Nephron (organoid): ENCODE results near the gene STK11.

Source experiments
- H3K27ac Mint-ChIP-seq, 3 experiments: 2 replicates each; pipeline ENCODE4 v1.8.0; 2020; ENCODE audit warnings: mixed read lengths in 3 of 3, mild to moderate bottlenecking in 2 of 3, moderate library complexity in 1 of 3
- H3K27me3 Mint-ChIP-seq: 2 replicates; pipeline ENCODE4 v1.8.0; 2021; ENCODE audit warnings: low read depth, mild to moderate bottlenecking, moderate library complexity, mixed read lengths
- H3K36me3 Mint-ChIP-seq: 2 replicates; pipeline ENCODE4 v1.8.0; 2020; ENCODE audit warnings: low read depth, mixed read lengths
- H3K4me1 Mint-ChIP-seq: 2 replicates; pipeline ENCODE4 v1.8.0; 2020; ENCODE audit warnings: mixed read lengths
- H3K4me3 Mint-ChIP-seq, 3 experiments: 2 replicates each; pipeline ENCODE4 v1.8.0; 2020; ENCODE audit warnings: mild to moderate bottlenecking in 3 of 3, mixed read lengths in 3 of 3, moderate library complexity in 2 of 3
- H3K9me3 Mint-ChIP-seq: 2 replicates; pipeline ENCODE4 v1.8.0; 2020; ENCODE audit warnings: mixed read lengths
- TF ChIP-seq, protein P1 (sequence below), 3 experiments: fragments of 200-600 bp; sonication (generic); IDR thresholded peaks; one replicate each; pipeline ENCODE4 v1.5.0; 2021; ENCODE audit warnings: antibody characterized with exemption in 3 of 3; ENCODE audit not compliant: unreplicated experiment in 3 of 3

STK11 gene

DNA sequence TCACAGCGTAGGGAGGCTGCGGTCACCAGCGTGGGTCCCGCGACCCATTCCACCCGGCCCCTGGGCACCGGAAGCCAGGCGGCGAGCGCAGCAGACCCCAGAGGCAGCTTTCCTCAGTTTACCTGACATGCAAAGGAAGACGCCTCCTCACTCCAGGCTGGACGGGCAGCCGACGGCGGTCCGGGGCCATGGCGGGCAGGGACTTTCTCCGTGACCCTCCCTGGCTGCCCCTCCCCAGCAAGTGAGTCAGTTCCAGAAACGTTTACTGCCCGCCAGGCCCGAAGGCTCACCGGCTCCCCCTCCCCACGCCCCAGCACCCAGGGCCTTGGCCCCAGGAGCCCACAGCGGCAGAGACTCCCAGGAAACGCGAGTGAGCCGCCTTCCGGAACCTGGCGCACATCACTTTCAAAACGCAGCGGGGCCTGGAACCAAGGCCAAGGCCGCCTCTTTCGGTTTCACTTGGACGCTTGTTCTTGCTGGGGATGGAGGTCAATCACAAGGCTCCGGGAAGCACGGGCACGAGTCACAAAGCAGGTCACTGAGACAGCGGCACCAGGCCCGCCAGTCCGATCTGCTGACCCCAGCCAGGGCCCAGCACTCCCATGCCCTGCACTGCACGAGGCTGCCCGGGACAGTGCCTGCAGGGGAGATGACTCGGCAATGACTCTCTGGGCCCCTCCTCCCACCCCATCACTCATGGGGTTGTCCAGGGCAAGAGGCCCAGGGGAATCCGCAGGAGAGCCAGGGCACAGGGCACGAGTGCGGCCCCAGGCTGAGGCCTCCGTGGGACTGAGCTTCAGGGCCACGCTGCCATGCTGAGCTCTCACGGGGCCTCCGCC is 36.8 kb upstream of the STK11 start:
- TF ChIP-seq, protein P1, sequence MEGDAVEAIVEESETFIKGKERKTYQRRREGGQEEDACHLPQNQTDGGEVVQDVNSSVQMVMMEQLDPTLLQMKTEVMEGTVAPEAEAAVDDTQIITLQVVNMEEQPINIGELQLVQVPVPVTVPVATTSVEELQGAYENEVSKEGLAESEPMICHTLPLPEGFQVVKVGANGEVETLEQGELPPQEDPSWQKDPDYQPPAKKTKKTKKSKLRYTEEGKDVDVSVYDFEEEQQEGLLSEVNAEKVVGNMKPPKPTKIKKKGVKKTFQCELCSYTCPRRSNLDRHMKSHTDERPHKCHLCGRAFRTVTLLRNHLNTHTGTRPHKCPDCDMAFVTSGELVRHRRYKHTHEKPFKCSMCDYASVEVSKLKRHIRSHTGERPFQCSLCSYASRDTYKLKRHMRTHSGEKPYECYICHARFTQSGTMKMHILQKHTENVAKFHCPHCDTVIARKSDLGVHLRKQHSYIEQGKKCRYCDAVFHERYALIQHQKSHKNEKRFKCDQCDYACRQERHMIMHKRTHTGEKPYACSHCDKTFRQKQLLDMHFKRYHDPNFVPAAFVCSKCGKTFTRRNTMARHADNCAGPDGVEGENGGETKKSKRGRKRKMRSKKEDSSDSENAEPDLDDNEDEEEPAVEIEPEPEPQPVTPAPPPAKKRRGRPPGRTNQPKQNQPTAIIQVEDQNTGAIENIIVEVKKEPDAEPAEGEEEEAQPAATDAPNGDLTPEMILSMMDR (IDR thresholded peaks at IDR 0.05; ENCODE audit: unreplicated experiment in 3 of 3) = no peak

GRCh38 chr19:1169411-1169791 is 36.2 kb upstream of the STK11 start:
- TF ChIP-seq, protein P1 (IDR thresholded peaks at IDR 0.05; ENCODE audit: unreplicated experiment in 3 of 3) = no peak
- Mint-ChIP-seq H3K9me3 (no peaks in the 10 kb centered on the region), H3K27ac (peak overlapping the region; percentile 54 to 72 (median 64)), H3K27me3 (peaks cover 3% of the 10 kb centered on the region), H3K4me1 (peaks cover 35% of the 10 kb centered on the region), H3K4me3 (peak overlapping the region; percentile 22 to 66 (median 45)), H3K36me3 (no peaks in the 10 kb centered on the region)

More for the DNA sequence above, 36.8 kb upstream of the STK11 start:
- H3K4me1 Mint-ChIP-seq = peaks cover 35% of the 10 kb centered on the region
- H3K4me3 Mint-ChIP-seq = peak overlapping the region; percentile 41 to 52 (median 44)
- peak overlapping the region in 1 of 3 experiments; percentile 75 for H3K27ac Mint-ChIP-seq
- no peaks in the 10 kb centered on the region for H3K36me3 Mint-ChIP-seq
- no peaks in the 10 kb centered on the region for H3K9me3 Mint-ChIP-seq
- H3K27me3 Mint-ChIP-seq = no peaks in the 10 kb centered on the region

DNA sequence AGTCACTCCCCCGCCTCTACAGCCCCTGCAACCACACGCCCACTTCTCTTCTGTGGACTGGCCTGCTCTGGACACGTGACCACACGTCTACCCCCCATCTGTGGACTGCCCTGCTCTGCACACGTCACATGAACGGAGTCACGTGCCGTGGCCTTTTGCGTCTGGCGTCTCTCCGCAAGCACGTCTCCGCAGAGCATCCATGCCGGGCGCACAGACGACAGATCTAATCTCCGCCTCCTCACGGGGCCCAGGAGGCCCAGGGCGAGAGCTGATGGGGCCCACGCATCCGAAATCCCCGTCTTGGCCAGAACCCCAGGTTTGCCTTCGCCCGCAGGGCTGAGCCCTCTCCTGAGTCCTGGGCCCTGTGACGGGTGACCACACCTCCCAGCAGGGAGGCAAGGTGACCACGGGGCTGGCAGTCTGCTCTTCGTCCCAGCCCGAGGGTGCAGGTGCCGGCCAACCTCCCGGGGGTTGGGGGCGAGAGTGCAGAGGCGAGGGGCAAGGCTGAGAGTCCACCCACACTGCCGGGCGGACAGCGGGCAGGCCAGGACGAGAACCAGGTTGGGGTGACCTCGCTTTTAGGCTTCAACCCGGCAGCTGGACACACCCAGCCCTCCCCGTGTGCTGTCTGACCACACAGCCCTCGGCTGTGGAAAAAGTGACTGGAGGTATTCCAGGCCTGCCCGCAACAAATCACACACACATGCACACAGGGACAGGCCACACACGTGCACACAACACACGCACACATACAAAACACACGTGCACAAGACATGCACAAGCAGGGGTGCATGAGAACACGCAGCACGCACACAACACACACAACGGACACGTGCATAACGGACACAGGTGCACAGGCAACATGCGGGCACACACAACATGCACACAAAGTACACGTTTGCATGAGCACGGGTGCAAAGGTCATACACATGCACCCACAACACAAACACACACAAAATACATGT is 35.4 kb upstream of the STK11 start:
- H3K4me3 Mint-ChIP-seq = peak overlapping the region; percentile 37 to 77 (median 73)
- peaks cover 3% of the 10 kb centered on the region for H3K27me3 Mint-ChIP-seq
- H3K27ac Mint-ChIP-seq = peak overlapping the region; percentile 72 to 89 (median 77)
- no peaks in the 10 kb centered on the region for H3K9me3 Mint-ChIP-seq
- peaks cover 35% of the 10 kb centered on the region for H3K4me1 Mint-ChIP-seq
- H3K36me3 Mint-ChIP-seq = no peaks in the 10 kb centered on the region
- TF ChIP-seq, protein P1 (IDR thresholded peaks at IDR 0.05; ENCODE audit: unreplicated experiment in 3 of 3) = no peak

DNA sequence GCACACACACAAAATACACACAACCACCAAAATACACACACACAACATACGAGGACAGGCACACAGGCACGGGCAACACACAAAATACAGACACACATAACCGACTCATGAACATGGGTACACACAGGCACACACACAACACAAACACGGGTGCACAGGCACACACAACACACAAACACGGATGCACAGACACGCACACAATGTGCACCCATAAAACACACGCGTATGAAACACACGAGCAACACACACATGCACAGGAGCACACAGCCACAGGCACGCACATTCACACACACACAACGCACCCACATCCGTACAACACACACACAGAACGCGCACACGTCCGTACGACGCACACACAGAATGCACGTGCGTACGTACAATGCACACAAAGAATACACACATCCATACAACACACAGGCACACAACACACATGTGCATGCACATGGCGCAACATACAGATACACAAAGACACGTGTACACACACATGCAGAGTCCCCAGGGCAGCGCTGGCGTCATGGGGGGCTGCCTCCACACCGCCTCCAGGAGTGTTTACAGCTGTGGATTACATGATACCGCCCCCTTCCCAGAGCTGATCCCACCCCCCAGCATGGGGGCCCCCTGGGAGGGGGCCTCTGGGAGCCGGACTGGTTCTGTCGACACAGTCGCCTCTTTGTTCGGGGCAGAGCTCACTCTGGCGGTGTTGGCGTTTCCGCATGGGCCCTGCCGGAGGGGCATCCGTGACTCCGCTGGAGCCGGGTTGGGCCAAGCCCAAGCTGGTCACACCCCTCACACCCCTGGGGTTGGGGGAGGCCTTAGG is 34.4 kb upstream of the STK11 start:
- H3K27ac Mint-ChIP-seq = peak overlapping the region; percentile 72 to 94 (median 89)
- TF ChIP-seq, protein P1 (IDR thresholded peaks at IDR 0.05; ENCODE audit: unreplicated experiment in 3 of 3) = no peak

GRCh38 chr19:1171755-1172352 is 33.7 kb upstream of the STK11 start:
- no peaks in the 10 kb centered on the region for H3K9me3 Mint-ChIP-seq
- H3K4me1 Mint-ChIP-seq = peaks cover 32% of the 10 kb centered on the region
- peak overlapping the region; percentile 89 to 93 (median 90) for H3K4me3 Mint-ChIP-seq
- TF ChIP-seq, protein P1 (IDR thresholded peaks at IDR 0.05; ENCODE audit: unreplicated experiment in 3 of 3) = no peak
- H3K36me3 Mint-ChIP-seq = no peaks in the 10 kb centered on the region
- peaks cover 3% of the 10 kb centered on the region for H3K27me3 Mint-ChIP-seq
- H3K27ac Mint-ChIP-seq = peak overlapping the region; percentile 94 to 97 (median 95)

More for the DNA sequence above, 34.4 kb upstream of the STK11 start:
- peaks cover 3% of the 10 kb centered on the region for H3K27me3 Mint-ChIP-seq
- H3K9me3 Mint-ChIP-seq = no peaks in the 10 kb centered on the region
- H3K4me3 Mint-ChIP-seq = peak overlapping the region; percentile 37 to 93 (median 90)
- H3K36me3 Mint-ChIP-seq = no peaks in the 10 kb centered on the region
- H3K4me1 Mint-ChIP-seq = peaks cover 35% of the 10 kb centered on the region
